Measurements from ENCODE around the gene JUNB.

GRCh38 chr19:12782174-12782423 is 9.2 kb upstream of the JUNB start:
- TF ChIP-seq CTCF (conservative IDR thresholded peaks at IDR 0.05): no peak
- no peak for TF ChIP-seq ZFX (IDR thresholded peaks at IDR 0.05)

All from C4-2B (cell line).